ENCODE results near the gene CFAP99.

- TF ChIP-seq, protein P1, sequence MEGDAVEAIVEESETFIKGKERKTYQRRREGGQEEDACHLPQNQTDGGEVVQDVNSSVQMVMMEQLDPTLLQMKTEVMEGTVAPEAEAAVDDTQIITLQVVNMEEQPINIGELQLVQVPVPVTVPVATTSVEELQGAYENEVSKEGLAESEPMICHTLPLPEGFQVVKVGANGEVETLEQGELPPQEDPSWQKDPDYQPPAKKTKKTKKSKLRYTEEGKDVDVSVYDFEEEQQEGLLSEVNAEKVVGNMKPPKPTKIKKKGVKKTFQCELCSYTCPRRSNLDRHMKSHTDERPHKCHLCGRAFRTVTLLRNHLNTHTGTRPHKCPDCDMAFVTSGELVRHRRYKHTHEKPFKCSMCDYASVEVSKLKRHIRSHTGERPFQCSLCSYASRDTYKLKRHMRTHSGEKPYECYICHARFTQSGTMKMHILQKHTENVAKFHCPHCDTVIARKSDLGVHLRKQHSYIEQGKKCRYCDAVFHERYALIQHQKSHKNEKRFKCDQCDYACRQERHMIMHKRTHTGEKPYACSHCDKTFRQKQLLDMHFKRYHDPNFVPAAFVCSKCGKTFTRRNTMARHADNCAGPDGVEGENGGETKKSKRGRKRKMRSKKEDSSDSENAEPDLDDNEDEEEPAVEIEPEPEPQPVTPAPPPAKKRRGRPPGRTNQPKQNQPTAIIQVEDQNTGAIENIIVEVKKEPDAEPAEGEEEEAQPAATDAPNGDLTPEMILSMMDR (conservative IDR thresholded peaks at IDR 0.05; ENCODE audit: low read depth in 2 of 2): no peak
- TF ChIP-seq EZH2 (IDR thresholded peaks at IDR 0.05; ENCODE audit: low read depth, unreplicated experiment): no peak
- no peak for TF ChIP-seq REST (IDR thresholded peaks at IDR 0.05; ENCODE audit: unreplicated experiment)
- no peak for TF ChIP-seq JUNB (IDR thresholded peaks at IDR 0.05; ENCODE audit: unreplicated experiment)
These were observed 35.0 kb upstream of the CFAP99 start for GRCh38 chr4:2383760-2384159.

Data from GM23338 (cell line).